A549 (cell line): ENCODE data around the gene EXOC7.

Source experiments
- CBX2 ChIP-seq: fragments of 200-600 bp; sonication (generic); IDR thresholded peaks from 2 replicates; pipeline ENCODE4 v1.6.1; 2016; ENCODE audit warnings: low read depth, mild to moderate bottlenecking, borderline replicate concordance
- CBX8 ChIP-seq: fragments of 200-600 bp; sonication (generic); IDR thresholded peaks from 2 replicates; pipeline ENCODE4 v1.6.1; 2016
- CTCF ChIP-seq: fragments of >200 bp; sonication (Bioruptor Twin); formaldehyde crosslinking; IDR thresholded peaks from 3 replicates; pipeline ENCODE4 v1.5.1; 2016
- HMGXB4 ChIP-seq: fragments of 250-450 bp; sonication (Bioruptor Pico); IDR thresholded peaks from 2 replicates; pipeline ENCODE4 v1.5.0; 2021; ENCODE audit warnings: mild to moderate bottlenecking, moderate library complexity, borderline replicate concordance
- MAFK ChIP-seq: fragments of 450-650 bp; IDR thresholded peaks from 2 replicates; pipeline ENCODE4 v1.6.1; 2014; ENCODE audit not compliant: partially characterized antibody
- NPAS2 ChIP-seq: fragments of 250-450 bp; sonication (Bioruptor Pico); IDR thresholded peaks from 2 replicates; pipeline ENCODE4 v1.8.0; 2022; ENCODE audit warnings: mild to moderate bottlenecking, moderate library complexity, borderline replicate concordance
- PHF8 ChIP-seq: fragments of 200-600 bp; sonication (generic); IDR thresholded peaks from 2 replicates; pipeline ENCODE4 v1.6.1; 2016; ENCODE audit warnings: low read depth, mild to moderate bottlenecking, antibody characterized with exemption, moderate library complexity, borderline replicate concordance
- POLR2A ChIP-seq: IDR thresholded peaks from 2 replicates; pipeline ENCODE4 v1.6.1; 2012; ENCODE audit warnings: mild to moderate bottlenecking, low read length
- RAD21 ChIP-seq, 2 experiments: fragments of >200 bp in 1 of 2; sonication (Bioruptor Twin) in 1 of 2; formaldehyde crosslinking in 1 of 2; IDR thresholded peaks in 1 of 2; conservative IDR thresholded peaks in 1 of 2; 2 replicates in 1 of 2; 3 replicates in 1 of 2; pipeline ENCODE4 v1.6.1; 2012 to 2018; ENCODE audit warnings: inconsistent platforms in 1 of 2
- RCOR1 ChIP-seq: fragments of 150-350 bp; IDR thresholded peaks from 2 replicates; pipeline ENCODE4 v1.6.1; 2014; ENCODE audit warnings: antibody characterized with exemption, low read length, low read depth

GRCh38 chr17:76130473-76130872 is 26.9 kb upstream of the EXOC7 start:
- TF ChIP-seq RCOR1, result no peak
- no peak for TF ChIP-seq CBX2
- TF ChIP-seq CTCF, result no peak
- TF ChIP-seq NPAS2 (CRISPR knock-in tag), result no peak
- no peak for TF ChIP-seq HMGXB4
- no peak for TF ChIP-seq RAD21 (conservative IDR thresholded peaks at IDR 0.05 in 1 of 2, IDR thresholded peaks at IDR 0.05 in 1 of 2)
- no peak for TF ChIP-seq MAFK
- TF ChIP-seq PHF8, result no peak
- TF ChIP-seq POLR2A, result no peak
- TF ChIP-seq CBX8, result no peak
